ENCODE results near the gene CBR3.
"Not testable (repeated sequence)": the region's sequence is repeated elsewhere in the genome, so short reads cannot be mapped to it uniquely, and the experiment has no call there.

CBR3 gene

GRCh38 chr21:36126208-36126565, 8.7 kb upstream of the CBR3 start:
- in situ Hi-C loops (cut with HindIII; ENCODE audit: low pct_unique_long_range_greater_than_20kb, low sequenced_read_pairs) = no loop called here
- no peak for TF ChIP-seq JUND (IDR thresholded peaks at IDR 0.05; ENCODE audit: low read depth)
- peak in 1 of 2 experiments; percentile 25 for DNase-seq (ENCODE audit: low read depth in 1 of 2, low spot score in 1 of 2)

DNA sequence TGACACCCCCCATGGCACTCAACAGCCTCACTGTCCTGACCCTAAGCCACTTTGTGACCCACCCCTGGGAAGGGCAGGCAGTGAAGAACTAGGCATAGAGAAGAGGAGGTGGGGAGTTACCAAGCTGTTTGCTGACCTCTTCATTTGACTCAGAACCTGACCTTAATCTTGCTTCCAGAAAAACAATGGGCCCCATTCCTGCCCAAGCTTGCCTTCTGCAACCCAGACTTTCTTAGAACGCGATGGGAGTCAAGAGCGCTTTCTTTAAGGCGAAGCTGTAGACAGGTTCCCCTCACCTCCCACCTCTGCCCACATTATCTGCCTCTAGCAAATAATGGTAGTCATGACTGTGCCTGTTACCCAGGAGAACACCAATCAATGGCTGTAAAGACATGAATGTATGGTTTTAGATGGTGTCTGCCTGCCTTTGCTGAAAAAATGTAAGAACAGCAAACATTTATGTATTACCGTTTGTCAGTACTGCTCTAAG, 8.2 kb upstream of the CBR3 start:
- no peak for TF ChIP-seq JUND (IDR thresholded peaks at IDR 0.05; ENCODE audit: low read depth)
- no peak for DNase-seq (ENCODE audit: low read depth in 1 of 2, low spot score in 1 of 2)
- in situ Hi-C loops (cut with HindIII; ENCODE audit: low pct_unique_long_range_greater_than_20kb, low sequenced_read_pairs) = no loop called here

- in situ Hi-C loops (cut with HindIII; ENCODE audit: low pct_unique_long_range_greater_than_20kb, low sequenced_read_pairs) = no loop called here
- TF ChIP-seq JUND (IDR thresholded peaks at IDR 0.05; ENCODE audit: low read depth) = no peak
- no peak for DNase-seq (ENCODE audit: low read depth in 1 of 2, low spot score in 1 of 2)
Observed at GRCh38 chr21:36127250-36127904, 7.5 kb upstream of the CBR3 start.

GRCh38 chr21:36127977-36128376, 6.9 kb upstream of the CBR3 start:
- TF ChIP-seq JUND (IDR thresholded peaks at IDR 0.05; ENCODE audit: low read depth) = no peak
- in situ Hi-C loops (cut with HindIII; ENCODE audit: low pct_unique_long_range_greater_than_20kb, low sequenced_read_pairs) = no loop called here
- no peak for DNase-seq (ENCODE audit: low read depth in 1 of 2, low spot score in 1 of 2)

DNA sequence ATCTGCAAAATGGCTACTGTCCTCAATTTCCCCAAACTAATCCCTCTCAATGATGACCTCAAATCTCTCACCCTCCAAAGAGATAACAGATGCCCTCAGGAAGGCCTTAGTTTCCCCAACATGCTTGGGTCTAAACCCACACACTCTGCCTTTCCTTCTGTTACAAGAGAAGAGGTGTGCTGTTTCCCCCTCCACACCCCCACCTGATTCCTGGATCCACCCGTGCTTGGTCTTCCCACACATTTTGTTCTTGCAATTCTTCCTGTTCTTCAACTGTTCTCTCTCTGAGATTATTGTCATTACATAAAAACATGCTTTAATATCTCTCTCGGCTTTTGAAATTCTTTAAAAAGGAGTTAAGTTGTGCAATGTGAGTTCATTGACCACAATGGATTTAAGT, 5.7 kb upstream of the CBR3 start:
- in situ Hi-C loops (cut with HindIII; ENCODE audit: low pct_unique_long_range_greater_than_20kb, low sequenced_read_pairs) = no loop called here
- TF ChIP-seq JUND (IDR thresholded peaks at IDR 0.05; ENCODE audit: low read depth) = no peak
- no peak for DNase-seq (ENCODE audit: low read depth in 1 of 2, low spot score in 1 of 2)

- in situ Hi-C loops (cut with HindIII; ENCODE audit: low pct_unique_long_range_greater_than_20kb, low sequenced_read_pairs); DNase-seq (ENCODE audit: low read depth in 1 of 2, low spot score in 1 of 2): not testable (repeated sequence)
Observed at GRCh38 chr21:36130414-36130762, 4.5 kb upstream of the CBR3 start.

DNA sequence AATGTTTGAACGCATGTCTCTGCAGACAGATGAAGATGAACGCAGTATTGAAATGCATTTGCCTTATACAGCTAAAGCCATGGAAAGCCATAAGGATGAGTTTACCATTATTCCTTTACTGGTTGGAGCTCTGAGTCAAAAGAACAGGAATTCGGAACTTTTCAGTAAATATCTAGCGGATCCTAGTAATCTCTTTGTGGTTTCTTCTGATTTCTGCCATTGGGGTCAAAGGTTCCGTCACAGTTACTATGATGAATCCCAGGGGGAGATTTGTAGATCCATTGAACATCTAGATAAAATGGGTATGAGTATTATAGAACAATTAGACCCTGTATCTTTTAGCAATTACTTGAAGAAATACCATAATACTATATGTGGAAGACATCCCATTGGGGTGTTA, 4.0 kb upstream of the CBR3 start:
- in situ Hi-C loops (cut with HindIII; ENCODE audit: low pct_unique_long_range_greater_than_20kb, low sequenced_read_pairs); DNase-seq (ENCODE audit: low read depth in 1 of 2, low spot score in 1 of 2): not testable (repeated sequence)

DNA sequence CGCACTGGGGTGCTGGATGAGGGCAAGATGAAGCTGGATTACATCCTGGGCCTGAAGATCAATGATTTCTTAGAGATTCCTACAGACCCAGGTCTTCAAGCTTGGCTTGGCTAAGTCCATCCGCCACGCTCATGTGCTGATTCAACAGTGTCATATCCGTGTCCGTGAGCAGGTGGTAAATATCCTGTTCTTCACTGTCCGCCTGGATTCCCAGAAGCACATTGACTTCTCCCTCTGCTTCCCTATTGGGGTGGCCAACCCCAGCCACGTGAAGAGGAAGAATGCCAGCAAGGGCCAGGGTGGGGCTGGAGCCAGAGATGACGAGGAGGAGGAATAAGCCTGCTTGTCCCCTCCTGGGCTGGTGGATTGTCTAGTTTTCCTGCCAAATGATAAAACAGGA, 2.2 kb upstream of the CBR3 start:
- in situ Hi-C loops (cut with HindIII; ENCODE audit: low pct_unique_long_range_greater_than_20kb, low sequenced_read_pairs) = no loop called here
- no peak for DNase-seq (ENCODE audit: low read depth in 1 of 2, low spot score in 1 of 2)
- TF ChIP-seq JUND (IDR thresholded peaks at IDR 0.05; ENCODE audit: low read depth) = no peak

DNA sequence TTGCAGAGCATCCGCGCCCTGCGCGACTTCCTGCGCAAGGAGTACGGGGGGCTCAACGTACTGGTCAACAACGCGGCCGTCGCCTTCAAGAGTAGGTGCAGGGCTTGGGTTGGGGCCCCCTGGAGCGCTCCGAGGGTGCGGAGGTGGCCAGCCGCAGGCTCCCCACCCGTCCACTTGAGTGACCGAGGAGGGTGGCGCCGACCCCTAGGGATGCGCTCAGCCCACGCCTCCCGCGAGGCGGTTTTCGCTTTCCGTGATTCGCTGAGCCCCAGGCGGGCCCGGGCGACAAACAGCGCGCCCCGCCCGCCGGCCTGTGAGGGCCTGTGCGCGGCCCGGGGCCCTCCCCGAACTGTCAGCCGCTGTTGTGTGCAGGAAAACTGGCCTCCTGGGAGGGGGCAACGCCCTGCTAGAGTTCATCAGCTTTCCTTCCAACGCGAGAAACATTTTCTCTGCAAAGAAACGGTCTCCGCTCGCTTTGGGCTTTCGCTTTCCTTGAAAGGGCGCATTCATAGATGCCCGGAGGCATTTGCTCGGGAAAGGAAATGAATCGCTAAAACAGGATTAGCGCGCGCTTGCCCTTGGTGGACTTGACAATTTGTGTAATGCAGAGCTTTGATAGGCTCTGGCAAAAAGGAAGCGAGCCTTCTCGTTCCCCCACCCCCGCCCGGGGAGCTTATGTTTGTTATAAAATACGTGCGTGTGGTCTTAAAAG, 668 bp downstream of the CBR3 start:
- in situ Hi-C loops (cut with HindIII; ENCODE audit: low pct_unique_long_range_greater_than_20kb, low sequenced_read_pairs) = no loop called here
- peak; percentile 76 to 77 for DNase-seq (ENCODE audit: low read depth in 1 of 2, low spot score in 1 of 2)
- no peak for TF ChIP-seq JUND (IDR thresholded peaks at IDR 0.05; ENCODE audit: low read depth)

DNA sequence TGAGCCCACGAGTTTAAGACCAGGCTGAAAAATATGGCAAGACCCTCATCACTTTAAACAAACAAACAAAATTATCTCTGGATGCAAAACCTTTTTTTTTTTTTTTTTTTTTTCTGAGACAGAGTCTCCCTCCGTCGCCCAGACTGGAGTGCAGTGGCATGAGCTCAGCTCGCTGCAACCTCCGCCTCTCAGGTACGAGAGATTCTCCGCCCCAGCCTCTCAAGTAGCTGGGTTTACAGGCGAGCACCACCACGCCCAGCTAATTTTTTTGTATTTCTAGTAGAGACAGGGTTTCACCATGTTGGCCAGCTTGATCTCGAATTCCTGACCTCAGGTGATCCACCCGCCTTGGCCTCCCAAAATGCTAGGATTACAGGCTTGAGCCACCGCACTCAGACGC, 4.9 kb downstream of the CBR3 start:
- in situ Hi-C loops (cut with HindIII; ENCODE audit: low pct_unique_long_range_greater_than_20kb, low sequenced_read_pairs); DNase-seq (ENCODE audit: low read depth in 1 of 2, low spot score in 1 of 2): not testable (repeated sequence)

DNA sequence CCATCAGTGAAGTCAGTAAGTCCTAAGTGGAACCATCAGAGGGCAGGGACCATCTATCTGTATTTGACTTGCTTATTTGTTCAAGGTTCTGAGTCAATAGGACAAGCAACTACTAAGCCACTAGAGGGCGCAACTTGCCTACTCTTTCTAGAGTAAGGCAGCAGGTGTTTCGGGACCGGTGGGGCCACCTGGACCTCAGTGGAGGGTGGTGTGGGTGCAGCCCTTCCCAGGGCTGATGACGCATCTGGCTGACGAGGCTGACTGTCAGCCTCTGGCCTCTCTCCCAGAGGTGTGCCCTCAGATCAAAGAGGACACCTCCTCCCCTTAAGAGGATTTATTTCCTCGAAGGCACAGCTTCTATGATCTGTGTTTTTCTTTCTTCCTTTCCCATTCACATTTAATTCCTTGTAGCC, 6.6 kb downstream of the CBR3 start:
- in situ Hi-C loops (cut with HindIII; ENCODE audit: low pct_unique_long_range_greater_than_20kb, low sequenced_read_pairs) = no loop called here
- peak; percentile 38 to 95 for DNase-seq (ENCODE audit: low read depth in 1 of 2, low spot score in 1 of 2)
- TF ChIP-seq JUND (IDR thresholded peaks at IDR 0.05; ENCODE audit: low read depth) = no peak

DNA sequence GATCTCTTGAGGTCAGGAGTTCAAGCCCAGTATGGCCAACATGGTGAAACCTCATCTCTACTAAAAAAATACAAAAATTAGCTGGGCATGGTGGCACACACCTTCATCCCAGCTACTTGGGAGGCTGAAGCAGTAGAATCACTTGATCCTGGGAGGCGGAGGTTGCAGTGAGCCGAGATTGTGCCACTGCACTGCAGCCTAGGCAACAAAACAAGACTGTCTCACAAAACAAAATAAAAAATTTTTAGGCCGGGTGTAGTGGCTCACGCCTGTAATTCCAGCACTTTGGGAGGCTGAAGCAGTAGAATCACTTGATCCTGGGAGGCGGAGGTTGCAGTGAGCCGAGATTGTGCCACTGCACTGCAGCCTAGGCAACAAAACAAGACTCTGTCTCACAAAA, 9.4 kb downstream of the CBR3 start:
- in situ Hi-C loops (cut with HindIII; ENCODE audit: low pct_unique_long_range_greater_than_20kb, low sequenced_read_pairs); DNase-seq (ENCODE audit: low read depth in 1 of 2, low spot score in 1 of 2): not testable (repeated sequence)

DNA sequence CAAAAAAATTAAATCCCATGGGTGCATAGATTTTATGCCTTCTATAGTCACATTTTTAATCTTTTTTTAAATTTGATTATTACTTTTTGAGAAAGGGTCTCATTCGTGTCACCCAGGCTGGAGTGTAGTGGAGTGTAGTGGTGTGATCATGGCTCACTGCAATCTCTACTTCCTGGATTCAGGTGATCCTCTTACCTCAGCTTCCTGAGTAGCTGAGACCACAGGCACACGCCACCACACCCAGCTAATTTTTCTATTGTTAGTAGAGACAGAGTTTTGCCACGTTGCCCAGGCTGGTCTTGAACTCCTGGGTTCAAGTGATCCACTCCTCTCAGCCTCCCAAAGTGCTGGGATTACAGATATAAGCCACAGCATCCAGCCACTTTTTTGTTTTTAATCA, 10.4 kb downstream of the CBR3 start:
- in situ Hi-C loops (cut with HindIII; ENCODE audit: low pct_unique_long_range_greater_than_20kb, low sequenced_read_pairs) = no loop called here
- TF ChIP-seq JUND (IDR thresholded peaks at IDR 0.05; ENCODE audit: low read depth) = no peak
- no peak for DNase-seq (ENCODE audit: low read depth in 1 of 2, low spot score in 1 of 2)

GRCh38 chr21:36147911-36148310, 13.0 kb downstream of the CBR3 start:
- no peak for DNase-seq (ENCODE audit: low read depth in 1 of 2, low spot score in 1 of 2)
- TF ChIP-seq JUND (IDR thresholded peaks at IDR 0.05; ENCODE audit: low read depth) = no peak
- in situ Hi-C loops (cut with HindIII; ENCODE audit: low pct_unique_long_range_greater_than_20kb, low sequenced_read_pairs) = no loop called here
